Keratinocyte (primary cell): ENCODE results near the gene B9D2. TPM values are rescaled to one million over a fixed set of nuclear protein-coding genes. Genes with fewer than 3 reads are reported as not detected.

Experiments
- DNase-seq: peaks from one replicate; pipeline ENCODE4 v3.0.0-alpha.2; 2011; ENCODE audit warnings: low read depth, missing footprints, low spot score
- FAIRE-seq: peaks from 2 replicates; lab custom pipeline; 2011; peaks lifted over from hg19 to GRCh38; lab: Jason Lieb, UNC
- H2AFZ ChIP-seq: 2 replicates; pipeline ENCODE4 v1.6.0; 2012; ENCODE audit warnings: low read length, control low read depth, inconsistent platforms; ENCODE audit not compliant: control insufficient read depth
- H3K27ac ChIP-seq: 2 replicates; pipeline ENCODE4 v1.5.1; 2011; ENCODE audit warnings: low read length; ENCODE audit not compliant: control insufficient read depth, insufficient read depth
- H3K27me3 ChIP-seq: 3 replicates; pipeline ENCODE4 v1.6.0; 2011; ENCODE audit warnings: low read length; ENCODE audit not compliant: control insufficient read depth, insufficient read depth; ENCODE audit errors: extremely low read depth
- H3K36me3 ChIP-seq, 2 experiments: 2 replicates in 1 of 2; 3 replicates in 1 of 2; pipeline ENCODE4 v1.5.1; 2011; ENCODE audit warnings: low read length in 2 of 2, mild to moderate bottlenecking in 1 of 2; ENCODE audit not compliant: control insufficient read depth in 2 of 2, insufficient read depth in 2 of 2; ENCODE audit errors: extremely low read depth in 1 of 2
- H3K4me1 ChIP-seq: 3 replicates; pipeline ENCODE4 v1.5.1; 2011; ENCODE audit warnings: low read length; ENCODE audit not compliant: control insufficient read depth, insufficient read depth; ENCODE audit errors: extremely low read depth
- H3K4me2 ChIP-seq: 3 replicates; pipeline ENCODE4 v1.6.0; 2011; ENCODE audit warnings: low read depth, low read length; ENCODE audit not compliant: control insufficient read depth, insufficient read depth; ENCODE audit errors: extremely low read depth
- H3K4me3 ChIP-seq, 3 experiments: fragments of 200-600 bp in 1 of 3; sonication (generic) in 1 of 3; 2 replicates in 2 of 3; 3 replicates in 1 of 3; pipeline ENCODE4 v1.5.1; 2011 to 2016; ENCODE audit warnings: low read length in 3 of 3, mild to moderate bottlenecking in 3 of 3, control low read depth in 2 of 3, inconsistent platforms in 1 of 3, low read depth in 1 of 3, mixed read lengths in 1 of 3, mixed run types in 1 of 3, moderate library complexity in 1 of 3; ENCODE audit not compliant: control insufficient read depth in 2 of 3, insufficient read depth in 2 of 3; ENCODE audit errors: extremely low read depth in 1 of 3
- H3K79me2 ChIP-seq: 2 replicates; pipeline ENCODE4 v1.6.0; 2012; ENCODE audit warnings: low read length; ENCODE audit not compliant: control insufficient read depth, insufficient read depth
- H3K9ac ChIP-seq: 3 replicates; pipeline ENCODE4 v1.6.0; 2011; ENCODE audit warnings: low read length; ENCODE audit not compliant: control insufficient read depth, insufficient read depth; ENCODE audit errors: extremely low read depth
- H3K9me1 ChIP-seq: 3 replicates; pipeline ENCODE4 v1.6.0; 2011; ENCODE audit warnings: low read length; ENCODE audit not compliant: control insufficient read depth, insufficient read depth; ENCODE audit errors: extremely low read depth
- H3K9me3 ChIP-seq: 2 replicates; pipeline ENCODE4 v1.5.1; 2012; ENCODE audit warnings: low read depth, low read length; ENCODE audit not compliant: control insufficient read depth
- H4K20me1 ChIP-seq: 3 replicates; pipeline ENCODE4 v1.6.0; 2011; ENCODE audit warnings: low read length; ENCODE audit not compliant: control insufficient read depth, insufficient read depth; ENCODE audit errors: extremely low read depth
- CTCF ChIP-seq, 3 experiments: IDR thresholded peaks in 1 of 3; conservative IDR thresholded peaks in 1 of 3; optimal IDR thresholded peaks in 1 of 3; 2 replicates in 2 of 3; 3 replicates in 1 of 3; pipeline versions ENCODE3 to v1.5.1; 2011; ENCODE audit warnings: low read length in 3 of 3, mild to moderate bottlenecking in 3 of 3, moderate library complexity in 2 of 3, control low read depth in 1 of 3, inconsistent platforms in 1 of 3; ENCODE audit not compliant: insufficient read depth in 2 of 3; ENCODE audit errors: extremely low read depth in 1 of 3
- EZH2 ChIP-seq: IDR thresholded peaks from one replicate; pipeline ENCODE4 v1.6.1; 2012; ENCODE audit warnings: inconsistent platforms, mild to moderate bottlenecking, low read length, moderate library complexity
- dilution Hi-C: fragments of 300-500 bp; cut with MboI; formaldehyde crosslinking; loops from one replicate; pipeline ENCODE4 v1.7.0; 2020; ENCODE audit warnings: low sequenced_read_pairs; ENCODE audit not compliant: extremely low pct_ligation_motif_present
- polyA plus RNA-seq, 5 experiments: library from polyadenylated mRNA; depleted of rRNA in 3 of 5; stranded (reverse) in 3 of 5; stranded (forward) in 1 of 5; unstranded in 1 of 5; fragments of >200 nt; gene quantifications; 1 replicate in 1 of 5; 2 replicates in 3 of 5; 3 replicates in 1 of 5; pipeline versions ENCODE4 v1.2.1 to v1.2.3, GENCODE V29; 2011 to 2012; ENCODE audit warnings: missing spikeins in 2 of 5, low read depth in 1 of 5, low replicate concordance in 1 of 5

B9D2 gene
- polyA plus RNA-seq, 1 donor (not counting 4 experiments of a cell fraction or from before 2014, with no cell fraction given) = 2.8 TPM

GRCh38 chr19:41359741-41360140, 4.2 kb downstream of the B9D2 start:
- Histone ChIP-seq H3K9me1 (peaks cover 2% of the 10 kb centered on the region), H3K79me2 (peaks cover 4% of the 10 kb centered on the region), H2AFZ (no peak overlapping the region), H4K20me1 (no peaks in the 10 kb centered on the region), H3K9ac (no peak overlapping the region), H3K9me3 (no peaks in the 10 kb centered on the region), H3K27ac (no peak overlapping the region), H3K4me3 (no peak overlapping the region), H3K4me2 (no peak overlapping the region), H3K4me1 (peaks cover 17% of the 10 kb centered on the region), H3K27me3 (no peaks in the 10 kb centered on the region), H3K36me3 (no peaks in the 10 kb centered on the region)
- no peak for TF ChIP-seq EZH2
- no peak for TF ChIP-seq CTCF (optimal IDR thresholded peaks at IDR 0.05 in 1 of 3, IDR thresholded peaks at IDR 0.05 in 1 of 3, conservative IDR thresholded peaks at IDR 0.05 in 1 of 3; ENCODE audit: extremely low read depth in 1 of 3, insufficient read depth in 2 of 3, low read length in 3 of 3)
- dilution Hi-C loops = no loop called here
- FAIRE-seq = no peak
- no peak for DNase-seq

GRCh38 chr19:41357746-41358145, 6.2 kb downstream of the B9D2 start:
- Histone ChIP-seq H2AFZ (no peak overlapping the region), H3K9ac (no peak overlapping the region), H4K20me1 (no peaks in the 10 kb centered on the region), H3K4me2 (no peak overlapping the region), H3K79me2 (peaks cover 5% of the 10 kb centered on the region), H3K9me1 (no peaks in the 10 kb centered on the region), H3K4me3 (no peak overlapping the region), H3K9me3 (no peaks in the 10 kb centered on the region), H3K27ac (no peak overlapping the region), H3K4me1 (peaks cover 5% of the 10 kb centered on the region), H3K27me3 (no peaks in the 10 kb centered on the region), H3K36me3 (no peaks in the 10 kb centered on the region)
- no peak for DNase-seq
- dilution Hi-C loops = no loop called here
- FAIRE-seq = no peak
- TF ChIP-seq CTCF (optimal IDR thresholded peaks at IDR 0.05 in 1 of 3, IDR thresholded peaks at IDR 0.05 in 1 of 3, conservative IDR thresholded peaks at IDR 0.05 in 1 of 3; ENCODE audit: extremely low read depth in 1 of 3, insufficient read depth in 2 of 3, low read length in 3 of 3) (no peak), EZH2 (no peak)
